ENCODE data around the gene BIRC2.
"Not testable (repeated sequence)": the region's sequence is repeated elsewhere in the genome, so short reads cannot be mapped to it uniquely, and the experiment has no call there.

Gene BIRC2

GRCh38 chr11:102323542-102324251 is 23.3 kb upstream of the BIRC2 start:
- DNase-seq (ENCODE audit: low spot score) = no peak

- DNase-seq (ENCODE audit: low spot score) = no peak
These were observed 21.9 kb upstream of the BIRC2 start for GRCh38 chr11:102325088-102325487.

GRCh38 chr11:102328748-102329147 is 18.3 kb upstream of the BIRC2 start:
- no peak for DNase-seq (ENCODE audit: low spot score)

GRCh38 chr11:102330231-102330630 is 16.8 kb upstream of the BIRC2 start:
- DNase-seq (ENCODE audit: low spot score) = no peak

GRCh38 chr11:102331341-102331740 is 15.7 kb upstream of the BIRC2 start:
- no peak for DNase-seq (ENCODE audit: low spot score)

GRCh38 chr11:102332611-102332994 is 14.4 kb upstream of the BIRC2 start:
- DNase-seq (ENCODE audit: low spot score) = no peak

- DNase-seq (ENCODE audit: low spot score) = no peak
These were observed 8.5 kb upstream of the BIRC2 start for GRCh38 chr11:102338479-102339010.

- DNase-seq (ENCODE audit: low spot score) = not testable (repeated sequence)
These were observed 5.7 kb upstream of the BIRC2 start for GRCh38 chr11:102341311-102341710.

GRCh38 chr11:102341844-102342318 is 5.1 kb upstream of the BIRC2 start:
- DNase-seq (ENCODE audit: low spot score) = no peak

- no peak for DNase-seq (ENCODE audit: low spot score)
These were observed 3.2 kb upstream of the BIRC2 start for GRCh38 chr11:102343809-102344208.

- DNase-seq (ENCODE audit: low spot score) = no peak
These were observed 1.1 kb upstream of the BIRC2 start for GRCh38 chr11:102345904-102346303.

GRCh38 chr11:102346456-102346747 is 612 bp upstream of the BIRC2 start:
- no peak for DNase-seq (ENCODE audit: low spot score)

GRCh38 chr11:102347462-102348370 is 702 bp downstream of the BIRC2 start:
- no peak for DNase-seq (ENCODE audit: low spot score)

GRCh38 chr11:102357116-102357515 is 10.1 kb downstream of the BIRC2 start:
- no peak for DNase-seq (ENCODE audit: low spot score)

- no peak for DNase-seq (ENCODE audit: low spot score)
These were observed 12.4 kb downstream of the BIRC2 start for GRCh38 chr11:102359372-102359771.

- DNase-seq (ENCODE audit: low spot score) = no peak
These were observed 13.7 kb downstream of the BIRC2 start for GRCh38 chr11:102360681-102361080.

GRCh38 chr11:102361086-102362031 is 14.3 kb downstream of the BIRC2 start:
- no peak for DNase-seq (ENCODE audit: low spot score)

- no peak for DNase-seq (ENCODE audit: low spot score)
These were observed 18.0 kb downstream of the BIRC2 start for GRCh38 chr11:102364991-102365390.

- DNase-seq (ENCODE audit: low spot score) = no peak
These were observed 20.4 kb downstream of the BIRC2 start for GRCh38 chr11:102367364-102367763.

- no peak for DNase-seq (ENCODE audit: low spot score)
These were observed 21.5 kb downstream of the BIRC2 start for GRCh38 chr11:102368472-102368871.

GRCh38 chr11:102374633-102375424 is 27.8 kb downstream of the BIRC2 start:
- DNase-seq (ENCODE audit: low spot score) = not testable (repeated sequence)

All from HuH-7.5 (cell line).